Measurements from ENCODE around the gene WRNIP1.

DNA sequence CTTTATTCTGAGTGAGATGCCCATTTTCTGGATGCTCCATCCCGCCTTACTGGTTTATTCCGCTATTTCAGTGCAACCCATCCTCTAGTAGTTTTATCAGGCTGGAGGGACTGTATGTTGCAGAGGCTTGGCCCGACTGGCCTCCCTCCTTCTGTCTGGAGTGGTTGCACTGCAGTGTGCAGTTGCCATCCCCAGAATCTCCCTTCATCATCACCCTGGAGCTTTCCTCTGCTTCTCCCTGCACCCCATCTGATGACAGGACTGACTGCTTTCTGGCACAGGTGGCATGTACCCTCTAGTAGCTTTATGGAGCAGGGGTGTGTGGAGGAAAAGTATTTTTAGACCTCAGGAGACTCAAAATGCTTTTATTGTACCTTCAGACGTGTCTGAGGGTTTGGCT, 21.1 kb downstream of the WRNIP1 start:
- TF ChIP-seq, protein P1, sequence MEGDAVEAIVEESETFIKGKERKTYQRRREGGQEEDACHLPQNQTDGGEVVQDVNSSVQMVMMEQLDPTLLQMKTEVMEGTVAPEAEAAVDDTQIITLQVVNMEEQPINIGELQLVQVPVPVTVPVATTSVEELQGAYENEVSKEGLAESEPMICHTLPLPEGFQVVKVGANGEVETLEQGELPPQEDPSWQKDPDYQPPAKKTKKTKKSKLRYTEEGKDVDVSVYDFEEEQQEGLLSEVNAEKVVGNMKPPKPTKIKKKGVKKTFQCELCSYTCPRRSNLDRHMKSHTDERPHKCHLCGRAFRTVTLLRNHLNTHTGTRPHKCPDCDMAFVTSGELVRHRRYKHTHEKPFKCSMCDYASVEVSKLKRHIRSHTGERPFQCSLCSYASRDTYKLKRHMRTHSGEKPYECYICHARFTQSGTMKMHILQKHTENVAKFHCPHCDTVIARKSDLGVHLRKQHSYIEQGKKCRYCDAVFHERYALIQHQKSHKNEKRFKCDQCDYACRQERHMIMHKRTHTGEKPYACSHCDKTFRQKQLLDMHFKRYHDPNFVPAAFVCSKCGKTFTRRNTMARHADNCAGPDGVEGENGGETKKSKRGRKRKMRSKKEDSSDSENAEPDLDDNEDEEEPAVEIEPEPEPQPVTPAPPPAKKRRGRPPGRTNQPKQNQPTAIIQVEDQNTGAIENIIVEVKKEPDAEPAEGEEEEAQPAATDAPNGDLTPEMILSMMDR (conservative IDR thresholded peaks at IDR 0.05) = no peak
- TF ChIP-seq ZFX (IDR thresholded peaks at IDR 0.05) = no peak

Measured in C4-2B (cell line).